ENCODE results near the gene POLD2. TPM values are rescaled to one million over a fixed set of nuclear protein-coding genes. Genes with fewer than 3 reads are reported as not detected.

POLD2 gene
- total and polyA plus RNA-seq, 2 of the 4 experiments (the other 2 are of a cell fraction) = 142 to 163 TPM

DNA sequence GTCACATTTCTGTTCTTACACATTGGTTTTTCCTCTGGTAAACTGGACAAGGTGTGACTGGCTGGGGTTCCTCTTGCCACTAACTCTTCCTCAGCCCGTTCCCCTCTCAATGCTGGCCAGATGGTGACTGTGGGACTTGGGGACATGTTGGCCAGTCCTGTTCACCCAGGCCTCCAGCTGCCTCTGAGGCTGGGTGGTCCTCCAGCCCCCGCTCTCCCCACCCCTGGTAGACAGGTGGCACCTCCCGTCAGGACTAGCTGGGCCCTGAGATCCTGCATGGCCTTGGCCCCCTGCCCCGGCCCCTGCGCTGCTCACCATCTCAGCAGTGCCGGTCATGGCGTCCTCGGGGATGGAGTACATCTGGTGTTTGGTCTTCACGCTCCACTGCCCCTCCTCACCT, 28.6 kb upstream of the POLD2 start (continued):
- TF ChIP-seq SMC3 (IDR thresholded peaks at IDR 0.05; ENCODE audit: low read depth, low read length) = no peak

- no peak for DNase-seq
- Histone ChIP-seq H3K9me1 (ENCODE audit: insufficient read depth, low read length) (0 out of 2 replicates have a peak, but pooled peaks cover 3% of the 10 kb centered on the region), H3K56ac (ENCODE audit: extremely low read depth, insufficient read depth, low read length) (no peak overlapping the region)
- no peak for TF ChIP-seq RFX5 (IDR thresholded peaks at IDR 0.05; ENCODE audit: low read depth, low read length)
- TF ChIP-seq BHLHE40 (IDR thresholded peaks at IDR 0.05; ENCODE audit: low read depth, low read length) = no peak
- TF ChIP-seq SMC3 (IDR thresholded peaks at IDR 0.05; ENCODE audit: low read depth, low read length) = no peak
- TF ChIP-seq CEBPB (IDR thresholded peaks at IDR 0.05; ENCODE audit: low read depth, low read length) = no peak
- no peak for TF ChIP-seq CHD1 (IDR thresholded peaks at IDR 0.05; ENCODE audit: low read depth, low read length)
- TF ChIP-seq RCOR1 (IDR thresholded peaks at IDR 0.05; ENCODE audit: insufficient replicate concordance, low read length) = no peak
- TF ChIP-seq, protein P1, sequence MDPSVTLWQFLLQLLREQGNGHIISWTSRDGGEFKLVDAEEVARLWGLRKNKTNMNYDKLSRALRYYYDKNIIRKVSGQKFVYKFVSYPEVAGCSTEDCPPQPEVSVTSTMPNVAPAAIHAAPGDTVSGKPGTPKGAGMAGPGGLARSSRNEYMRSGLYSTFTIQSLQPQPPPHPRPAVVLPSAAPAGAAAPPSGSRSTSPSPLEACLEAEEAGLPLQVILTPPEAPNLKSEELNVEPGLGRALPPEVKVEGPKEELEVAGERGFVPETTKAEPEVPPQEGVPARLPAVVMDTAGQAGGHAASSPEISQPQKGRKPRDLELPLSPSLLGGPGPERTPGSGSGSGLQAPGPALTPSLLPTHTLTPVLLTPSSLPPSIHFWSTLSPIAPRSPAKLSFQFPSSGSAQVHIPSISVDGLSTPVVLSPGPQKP (IDR thresholded peaks at IDR 0.05; ENCODE audit: borderline replicate concordance, low read depth, low read length) = no peak
- no peak for TF ChIP-seq USF2 (IDR thresholded peaks at IDR 0.05; ENCODE audit: low read depth, low read length)
- TF ChIP-seq, protein P2, sequence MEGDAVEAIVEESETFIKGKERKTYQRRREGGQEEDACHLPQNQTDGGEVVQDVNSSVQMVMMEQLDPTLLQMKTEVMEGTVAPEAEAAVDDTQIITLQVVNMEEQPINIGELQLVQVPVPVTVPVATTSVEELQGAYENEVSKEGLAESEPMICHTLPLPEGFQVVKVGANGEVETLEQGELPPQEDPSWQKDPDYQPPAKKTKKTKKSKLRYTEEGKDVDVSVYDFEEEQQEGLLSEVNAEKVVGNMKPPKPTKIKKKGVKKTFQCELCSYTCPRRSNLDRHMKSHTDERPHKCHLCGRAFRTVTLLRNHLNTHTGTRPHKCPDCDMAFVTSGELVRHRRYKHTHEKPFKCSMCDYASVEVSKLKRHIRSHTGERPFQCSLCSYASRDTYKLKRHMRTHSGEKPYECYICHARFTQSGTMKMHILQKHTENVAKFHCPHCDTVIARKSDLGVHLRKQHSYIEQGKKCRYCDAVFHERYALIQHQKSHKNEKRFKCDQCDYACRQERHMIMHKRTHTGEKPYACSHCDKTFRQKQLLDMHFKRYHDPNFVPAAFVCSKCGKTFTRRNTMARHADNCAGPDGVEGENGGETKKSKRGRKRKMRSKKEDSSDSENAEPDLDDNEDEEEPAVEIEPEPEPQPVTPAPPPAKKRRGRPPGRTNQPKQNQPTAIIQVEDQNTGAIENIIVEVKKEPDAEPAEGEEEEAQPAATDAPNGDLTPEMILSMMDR (conservative IDR thresholded peaks at IDR 0.05; ENCODE audit: low read depth, low read length) = no peak
- no peak for TF ChIP-seq NFE2L2 (IDR thresholded peaks at IDR 0.05; ENCODE audit: low read depth, low read length)
- no peak for TF ChIP-seq MAZ (IDR thresholded peaks at IDR 0.05; ENCODE audit: borderline replicate concordance, low read depth, low read length)
Observed at GRCh38 chr7:44150966-44151941, 27.9 kb upstream of the POLD2 start.

More at GRCh38 chr7:44150966-44151941, 27.9 kb upstream of the POLD2 start:
- Histone ChIP-seq H3K4ac (ENCODE audit: low read depth, low read length) (no peak overlapping the region), H3K36me3 (ENCODE audit: control insufficient read depth, insufficient read depth, low read length) (no peaks in the 10 kb centered on the region), H3K23ac (ENCODE audit: low read depth, low read length) (no peak overlapping the region), H3K18ac (ENCODE audit: low read depth, low read length) (no peak overlapping the region), H4K91ac (ENCODE audit: insufficient read depth, low read depth, low read length) (no peak overlapping the region), H4K8ac (ENCODE audit: low read depth in 2 of 2, low read length in 2 of 2) (no peak overlapping the region), H3K4me3 (ENCODE audit: insufficient read depth, low read depth, low read length) (no peak overlapping the region), H2AK9ac (replicated peaks; ENCODE audit: low read depth, low read length, poor library complexity) (no peak overlapping the region), H4K5ac (ENCODE audit: low read depth, low read length) (no peak overlapping the region), H4K20me1 (ENCODE audit: insufficient read depth, low read length) (no peaks in the 10 kb centered on the region), H2BK5ac (ENCODE audit: low read depth, low read length, poor library complexity, severe bottlenecking) (no peak overlapping the region), H3K4me1 (ENCODE audit: control insufficient read depth, insufficient read depth, low read length) (peaks cover 7% of the 10 kb centered on the region; the same call in 1 of the 2 replicates), H2BK120ac (ENCODE audit: low read depth, low read length) (no peak overlapping the region), H3K27ac (ENCODE audit: insufficient read depth, low read length) (no peak overlapping the region), H3K79me1 (ENCODE audit: low read depth in 1 of 2, low read length in 2 of 2) (no peaks in the 10 kb centered on the region), H3K27me3 (ENCODE audit: control insufficient read depth, insufficient read depth, low read length) (peaks cover 22% of the 10 kb centered on the region), H2AFZ (replicated peaks; ENCODE audit: low read length, poor library complexity) (no peak overlapping the region), H2BK20ac (ENCODE audit: low read depth, low read length) (no peak overlapping the region), H3K14ac (replicated peaks; ENCODE audit: low read depth, low read length) (no peak overlapping the region), H2AK5ac (ENCODE audit: low read depth, low read length) (no peak overlapping the region), H3K9me3 (ENCODE audit: control insufficient read depth, insufficient read depth, low read length) (no peaks in the 10 kb centered on the region), H3K9ac (ENCODE audit: low read depth, low read length) (no peak overlapping the region), H3K4me2 (ENCODE audit: low read depth, low read length) (no peak overlapping the region), H2BK15ac (ENCODE audit: low read depth, low read length) (no peak overlapping the region)
- 86% methylated on average over 8 of the region's 16 CpGs; no CpG with 5 or more reads in 1 of the 2 experiments for WGBS, 2 experiments (ENCODE audit: extremely low coverage in 2 of 2, insufficient read length in 1 of 2)
- in situ Hi-C loops (cut with MboI; ENCODE audit: low sequenced_read_pairs) = no loop called here
- intact Hi-C loops (cut with micrococcal nuclease) = no loop called here
- dilution Hi-C loops (cut with HindIII; ENCODE audit: low sequenced_read_pairs, unreplicated experiment) = no loop called here
- no peak for ATAC-seq (ENCODE audit: low read depth)
- ChIA-PET POLR2A (ENCODE audit: unreplicated experiment) (interaction anchor here (0.6 to 1.3 kb wide), 2 partner anchors 12 kb away, joined by 3 read pairs; no protein-coding TSS in a partner anchor), CTCF (no interaction called here)
- BruUV-seq (replicated peaks) = no TSS peak
